Suprapubic skin (tissue), 3 donors: ENCODE results near the gene PTPRN2.

Experiments used
- CTCF ChIP-seq, 2 donors: fragments of 200-600 bp in 1 of 2; fragments of 450-650 bp in 1 of 2; sonication (generic) in 1 of 2; IDR thresholded peaks; one replicate each; pipeline ENCODE4 v1.5.1; 2016 to 2019; ENCODE audit warnings: antibody characterized with exemption in 2 of 2, mild to moderate bottlenecking in 1 of 2, moderate library complexity in 1 of 2
- EP300 ChIP-seq: sonication (generic); formaldehyde crosslinking; IDR thresholded peaks from one replicate; pipeline ENCODE4 v1.6.1; 2017; ENCODE audit warnings: antibody characterized with exemption
- POLR2A ChIP-seq, 2 donors: fragments of 450-650 bp; IDR thresholded peaks; one replicate each; pipeline ENCODE4 v1.6.1; 2017; ENCODE audit warnings: antibody characterized with exemption in 2 of 2, mild to moderate bottlenecking in 2 of 2, moderate library complexity in 2 of 2

DNA sequence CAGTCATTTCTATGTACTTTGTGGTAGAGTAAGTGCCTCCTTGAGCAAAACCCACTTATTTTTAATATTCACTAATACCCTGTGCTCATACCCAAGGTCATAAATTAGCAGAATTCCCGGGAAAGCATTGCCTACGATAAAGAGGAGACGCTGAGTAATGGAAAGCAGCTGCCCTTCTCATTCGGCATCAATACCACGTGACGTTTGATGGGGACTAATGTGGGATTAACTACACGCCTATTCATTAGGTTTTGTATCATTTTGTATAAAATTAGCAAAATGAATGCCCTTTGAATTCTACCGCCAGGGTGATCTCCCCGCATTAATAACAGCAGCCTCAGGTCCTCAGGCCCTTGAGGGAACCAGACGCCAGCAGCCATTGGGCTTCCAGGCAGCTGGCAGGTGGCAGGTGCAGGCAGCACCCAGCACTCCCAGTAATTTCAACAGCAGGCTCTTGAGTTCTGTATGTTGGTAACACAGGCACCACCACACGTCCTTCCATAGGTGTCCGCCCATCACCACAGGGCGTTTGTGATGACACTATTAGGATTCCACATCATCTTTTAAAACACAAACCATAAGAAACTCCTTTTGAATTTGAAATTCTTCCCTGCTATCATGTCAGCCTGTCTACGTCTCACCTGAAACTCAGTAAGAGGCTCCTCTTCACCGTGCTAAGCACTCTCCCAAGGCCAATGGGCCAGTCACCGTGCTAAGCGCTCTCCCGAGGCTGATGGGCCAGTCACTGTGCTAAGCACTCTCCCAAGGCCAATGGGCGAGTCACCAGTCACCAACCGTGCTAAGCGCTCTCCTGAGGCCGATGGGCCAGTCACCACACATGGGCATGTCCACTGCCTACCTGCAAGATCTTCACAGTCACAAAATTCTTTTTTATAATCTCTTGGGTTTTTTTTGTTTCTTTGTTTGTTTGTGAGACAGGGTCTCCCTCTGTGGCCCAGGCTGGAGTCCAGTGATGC, 509.4 kb downstream of the PTPRN2 start:
- TF ChIP-seq POLR2A (IDR thresholded peaks at IDR 0.05): no peak
- no peak for TF ChIP-seq CTCF (IDR thresholded peaks at IDR 0.05)
- TF ChIP-seq EP300: no peak
